ENCODE measurements around the gene SPAM1.

- TF ChIP-seq CTCF (IDR thresholded peaks at IDR 0.05 in 4 of 5, conservative IDR thresholded peaks at IDR 0.05 in 1 of 5) (no peak), POLR2A (IDR thresholded peaks at IDR 0.05) (no peak)
Observed at GRCh38 chr7:123972831-123973230, 47.8 kb downstream of the SPAM1 start.
